ENCODE measurements around the gene MTM1.

Gene MTM1

GRCh38 chrX:150568320-150569154 lies at the start of gene MTM1:
TSS of gene MTM1 (plus strand) at chrX:150568621. CDS start at chrX:150592615, 23,994 bp downstream.
- peak; percentile 78 for DNase-seq (ENCODE audit: low read depth)

- no peak for DNase-seq (ENCODE audit: low read depth)
Observed at GRCh38 chrX:150522494-150522893, 45.9 kb upstream of the MTM1 start.

DNA sequence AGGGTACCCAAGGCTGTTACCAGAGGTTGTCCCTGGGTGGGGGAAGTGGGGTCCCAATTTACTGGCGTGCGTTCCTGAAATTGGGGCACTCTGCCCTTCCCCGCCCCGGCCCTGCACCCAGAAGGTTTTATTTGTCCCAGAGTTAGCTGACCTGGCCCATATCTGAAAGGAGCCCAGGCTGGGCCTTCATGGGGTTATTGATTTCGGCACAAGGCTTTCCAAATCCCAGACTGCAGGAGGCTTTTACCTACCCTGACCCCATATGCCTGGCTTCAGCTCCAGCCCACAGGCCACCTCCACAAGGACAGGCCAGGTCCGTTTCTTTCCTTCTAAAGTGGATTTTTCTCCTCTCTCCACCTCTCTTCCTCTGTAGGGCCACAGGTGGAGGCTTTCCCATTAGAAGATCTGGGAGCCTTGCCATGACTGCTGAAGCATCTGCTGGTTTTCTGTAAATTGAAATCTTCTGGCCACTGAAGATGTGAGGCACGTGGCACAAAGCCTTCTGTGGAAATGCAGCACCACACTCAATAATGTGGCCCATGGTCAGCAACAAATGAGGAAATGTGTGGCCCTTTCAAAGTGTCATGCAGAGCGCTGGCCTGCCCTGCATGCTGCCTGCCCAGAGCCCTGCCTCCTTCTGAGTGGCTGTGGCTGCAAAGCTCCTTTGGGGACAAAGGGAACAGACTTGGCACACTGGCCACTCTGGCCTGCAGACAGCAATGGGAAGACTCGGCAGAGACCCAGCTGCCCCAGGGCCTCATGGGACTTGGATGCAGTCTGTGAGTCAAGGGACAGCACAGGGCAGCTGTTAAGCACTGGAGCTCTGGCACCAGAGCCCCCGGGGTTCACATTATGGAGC lies 43.1 kb upstream of the MTM1 start:
- DNase-seq (ENCODE audit: low read depth), result no peak

DNA sequence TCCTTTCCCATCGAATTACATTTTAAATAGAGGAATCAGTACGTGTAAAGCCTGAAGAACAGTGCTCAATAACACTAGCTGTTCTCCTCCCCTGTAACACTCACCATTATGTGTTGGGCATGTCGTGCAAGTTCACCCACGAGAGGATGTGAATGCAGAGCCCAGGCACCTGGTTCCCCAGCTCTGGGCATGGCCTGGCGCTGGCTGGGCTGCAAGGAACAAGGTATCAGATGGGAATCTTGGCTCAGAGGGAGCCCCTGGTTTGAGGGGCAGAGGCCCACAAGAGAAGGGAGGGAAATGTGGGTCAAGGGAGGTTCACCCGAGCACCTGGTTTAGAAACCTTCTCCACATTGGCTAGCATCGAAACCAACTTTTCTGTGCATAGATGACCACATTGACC lies 41.7 kb upstream of the MTM1 start:
- DNase-seq (ENCODE audit: low read depth), result no peak

DNA sequence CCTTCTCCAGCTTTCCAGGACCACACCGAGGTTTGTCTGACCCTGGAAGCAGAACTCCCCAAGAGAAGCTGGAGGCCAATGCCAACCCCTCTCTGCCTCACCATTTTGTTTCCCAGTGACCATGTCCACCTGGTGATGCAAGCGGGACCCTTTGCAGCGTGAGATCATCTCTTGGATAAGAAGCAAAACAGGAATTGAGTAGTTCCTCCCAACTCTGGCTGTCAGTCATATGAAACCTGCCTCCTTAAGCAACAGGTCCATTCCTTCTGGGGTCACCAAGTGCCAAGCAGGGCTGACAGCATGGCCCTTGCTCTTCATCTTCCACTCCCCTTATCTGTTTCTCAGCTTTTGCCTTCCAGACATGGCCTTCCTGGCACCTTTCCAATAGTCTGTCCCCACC lies 41.3 kb upstream of the MTM1 start:
- DNase-seq (ENCODE audit: low read depth), result no peak

DNA sequence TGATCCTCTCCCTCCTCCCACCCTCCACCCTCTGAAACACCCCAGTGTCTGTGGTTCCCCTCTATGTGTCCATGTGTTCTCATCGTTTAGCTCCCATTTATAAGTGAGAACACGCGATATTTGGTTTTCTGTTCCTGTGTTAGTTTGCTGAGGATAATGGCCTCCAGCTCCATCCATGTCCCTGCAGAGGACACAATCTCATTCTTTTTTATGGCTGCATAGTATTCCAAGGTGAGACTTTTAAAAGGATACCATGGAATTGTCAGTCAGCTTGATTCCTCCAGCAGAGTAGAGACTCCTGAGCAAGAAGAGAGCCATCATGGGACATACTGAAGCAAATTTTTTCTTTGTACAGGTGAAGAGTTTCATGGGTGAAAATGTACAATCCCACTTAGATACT lies 38.8 kb upstream of the MTM1 start:
- no peak for DNase-seq (ENCODE audit: low read depth)

DNA sequence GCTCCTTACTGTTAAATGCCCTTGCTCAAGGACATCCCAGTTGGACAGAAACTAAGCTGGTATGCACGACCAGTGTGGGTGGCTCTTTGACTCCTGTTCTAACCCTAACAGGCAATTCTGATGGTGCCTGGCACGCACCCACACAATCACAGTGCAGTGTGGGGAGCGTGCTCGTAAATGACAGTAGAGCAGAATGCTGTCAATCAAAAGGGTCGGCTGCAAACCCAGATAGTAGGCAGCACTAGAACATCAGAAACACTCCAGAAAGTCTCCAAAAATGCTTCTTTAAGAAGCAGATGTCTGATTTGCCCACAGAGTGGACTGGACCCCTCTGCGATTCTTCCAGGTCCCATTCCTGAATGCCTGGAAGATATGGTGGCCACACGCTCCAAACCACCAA lies 37.6 kb upstream of the MTM1 start:
- DNase-seq (ENCODE audit: low read depth), result no peak

- DNase-seq (ENCODE audit: low read depth), result no peak
Observed at GRCh38 chrX:150531467-150531866, 37.0 kb upstream of the MTM1 start.

- no peak for DNase-seq (ENCODE audit: low read depth)
Observed at GRCh38 chrX:150533863-150534262, 34.6 kb upstream of the MTM1 start.

GRCh38 chrX:150536455-150537116 lies 31.8 kb upstream of the MTM1 start:
- DNase-seq (ENCODE audit: low read depth), result no peak

- DNase-seq (ENCODE audit: low read depth), result no peak
Observed at GRCh38 chrX:150537851-150538250, 30.6 kb upstream of the MTM1 start.

DNA sequence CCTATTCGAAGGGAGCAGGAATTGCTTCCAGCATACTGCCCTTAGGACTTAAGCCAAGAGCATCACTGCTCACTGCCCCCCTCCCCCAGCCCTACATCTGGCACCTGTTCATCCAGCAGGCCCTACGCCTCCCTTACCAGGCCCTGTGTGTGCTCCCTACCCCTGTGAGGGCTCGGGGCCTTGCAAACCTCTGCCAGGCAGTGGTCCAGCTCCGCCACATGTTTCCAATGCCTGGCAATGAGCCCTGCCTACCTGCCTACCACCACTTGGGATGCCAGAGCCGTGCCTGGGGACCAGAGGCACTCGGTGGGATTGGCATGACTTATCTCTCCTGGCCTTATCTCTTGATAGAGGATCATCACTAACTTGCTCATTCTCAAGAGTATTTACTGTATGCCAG lies 27.5 kb upstream of the MTM1 start:
- DNase-seq (ENCODE audit: low read depth), result no peak

- DNase-seq (ENCODE audit: low read depth), result no peak
Observed at GRCh38 chrX:150542846-150543229, 25.6 kb upstream of the MTM1 start.

GRCh38 chrX:150543230-150544155 lies 24.9 kb upstream of the MTM1 start:
- no peak for DNase-seq (ENCODE audit: low read depth)

GRCh38 chrX:150544222-150544787 lies 24.1 kb upstream of the MTM1 start:
- DNase-seq (ENCODE audit: low read depth), result no peak

GRCh38 chrX:150544835-150545770 lies 23.3 kb upstream of the MTM1 start:
- no peak for DNase-seq (ENCODE audit: low read depth)

DNA sequence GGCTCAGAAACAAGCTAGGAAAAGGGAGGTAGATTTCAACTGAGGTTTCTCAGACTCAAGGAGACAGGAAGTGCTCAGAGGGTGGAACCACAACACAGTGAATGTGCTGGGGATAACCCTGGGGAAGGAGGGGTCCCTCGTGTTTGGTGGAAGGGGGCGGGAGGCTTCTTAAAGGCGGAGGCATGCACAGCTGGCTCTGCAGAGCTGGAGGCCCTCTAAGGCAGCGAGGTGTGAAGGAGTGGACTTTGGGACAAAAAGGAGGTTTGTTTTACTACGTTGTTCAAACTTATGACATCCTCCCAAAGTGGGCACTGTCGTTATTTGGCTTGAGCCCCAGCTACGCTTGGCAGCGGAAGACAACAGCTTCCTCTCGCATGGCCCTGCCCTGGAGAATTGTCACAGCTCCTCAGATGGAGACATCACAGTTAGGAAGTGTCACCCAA lies 21.7 kb upstream of the MTM1 start:
- DNase-seq (ENCODE audit: low read depth), result no peak

- DNase-seq (ENCODE audit: low read depth), result no peak
Observed at GRCh38 chrX:150547375-150548115, 20.9 kb upstream of the MTM1 start.

DNA sequence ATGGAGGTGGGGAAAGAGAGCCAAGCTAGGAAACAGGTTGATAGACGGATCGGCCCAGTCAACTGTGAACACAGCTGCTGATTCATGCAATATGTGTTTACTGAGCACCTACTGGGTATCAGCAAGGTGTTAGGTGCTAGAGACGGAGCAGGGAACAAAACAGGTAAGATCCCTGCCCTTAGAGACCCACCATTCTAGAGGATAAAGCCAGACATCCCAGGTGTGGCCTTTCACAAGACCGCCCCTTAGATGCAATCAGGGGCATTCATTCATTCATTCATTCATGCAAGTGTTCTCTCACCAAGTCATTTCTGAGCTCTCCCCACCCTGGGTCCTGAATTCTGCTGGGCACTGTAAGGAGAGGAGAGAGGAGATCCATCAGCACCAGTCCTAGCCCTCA lies 20.2 kb upstream of the MTM1 start:
- no peak for DNase-seq (ENCODE audit: low read depth)

All from non-pigmented ciliary epithelial cell (primary cell).